Stimulated activated CD4-positive, alpha-beta T cell treated with anti-CD3 and anti-CD28 coated beads, Interleukin-4, amount 100 ng/mL, for 48 hours (primary cell): ENCODE data around the gene ZNF527.
"Not testable (repeated sequence)": the region's sequence is repeated elsewhere in the genome, so short reads cannot be mapped to it uniquely, and the experiment has no call there.

Source experiments
- DNase-seq, 2 donors: peaks; one replicate each; pipeline ENCODE4 v3.0.0-alpha.2; 2020; ENCODE audit warnings: low read depth in 2 of 2

ZNF527 gene

GRCh38 chr19:37370880-37371661 lies at the start of gene ZNF527:
TSS of gene ZNF527 (plus strand) at chr19:37371099. CDS start at chr19:37374199, 3,100 bp downstream.
- peak; percentile 91 to 92 for DNase-seq

- no peak for DNase-seq
Measured at GRCh38 chr19:37329686-37330085, 41.2 kb upstream of the ZNF527 start.

GRCh38 chr19:37332839-37333238 lies 38.1 kb upstream of the ZNF527 start:
- DNase-seq = no peak

GRCh38 chr19:37333457-37333856 lies 37.4 kb upstream of the ZNF527 start:
- no peak for DNase-seq

DNA sequence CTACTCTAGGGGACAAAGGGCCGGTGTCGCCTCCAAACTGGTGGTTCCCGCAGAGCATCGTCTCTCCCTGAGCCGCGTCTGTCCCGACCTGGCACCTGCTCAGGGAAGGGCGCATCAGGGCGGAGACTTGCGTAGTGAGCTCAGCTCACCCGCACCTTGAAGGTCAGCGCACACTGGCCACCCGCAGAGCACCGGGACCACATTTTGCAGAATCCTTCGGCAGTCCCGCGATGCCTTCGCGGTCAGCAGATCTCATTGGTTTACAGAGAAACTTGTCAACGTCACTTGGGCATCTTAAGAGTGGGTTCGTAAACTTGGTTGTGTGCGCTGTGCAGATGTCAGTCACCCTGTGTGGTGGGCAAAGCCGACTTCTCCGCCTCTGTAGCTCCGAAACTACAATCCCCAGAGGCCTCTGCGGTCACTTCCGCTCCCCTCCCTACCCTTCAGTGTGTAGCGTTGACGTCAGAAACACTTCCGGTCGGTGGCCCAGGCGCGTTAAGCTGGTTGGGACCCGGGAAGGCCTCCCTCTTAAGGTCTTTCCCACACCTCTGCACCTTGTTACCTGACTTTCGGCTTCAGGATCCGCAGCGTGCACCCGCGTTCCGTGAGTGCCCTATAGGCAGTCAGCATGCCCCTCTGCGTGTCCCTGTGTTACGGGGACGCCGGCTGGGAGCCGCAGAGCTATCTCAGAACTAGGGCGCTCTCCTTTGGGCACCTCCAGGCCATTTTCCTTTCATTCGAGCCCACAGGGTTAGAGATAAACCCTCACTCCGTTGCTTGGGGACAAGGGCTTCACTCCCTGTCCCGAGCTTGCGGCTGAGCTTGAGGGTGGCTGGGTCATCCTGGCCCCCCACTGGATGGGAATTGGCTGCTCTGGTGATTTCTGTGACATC lies 36.5 kb upstream of the ZNF527 start:
- peak; percentile 73 to 76 for DNase-seq

GRCh38 chr19:37342753-37343152 lies 28.1 kb upstream of the ZNF527 start:
- DNase-seq = no peak

GRCh38 chr19:37346091-37346490 lies 24.8 kb upstream of the ZNF527 start:
- no peak for DNase-seq

DNA sequence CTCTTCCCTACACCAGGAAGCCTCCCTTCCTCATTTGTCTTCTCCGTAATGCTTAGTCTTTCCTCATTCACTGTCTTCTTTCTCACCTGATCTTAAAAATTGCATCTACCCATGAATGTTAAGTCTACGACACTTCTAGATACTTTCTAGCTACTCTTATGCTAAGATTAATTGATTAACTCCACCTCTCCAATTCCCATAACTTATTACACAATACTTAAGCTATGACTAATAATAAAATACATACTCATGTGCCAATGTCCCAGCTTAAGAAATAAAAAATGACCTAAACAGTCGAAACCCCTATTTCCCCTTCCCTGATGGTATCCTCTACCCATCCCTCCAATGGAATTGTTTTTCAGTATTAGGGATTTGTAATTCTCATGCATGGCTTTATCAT lies 22.8 kb upstream of the ZNF527 start:
- DNase-seq = no peak

GRCh38 chr19:37353968-37354367 lies 16.9 kb upstream of the ZNF527 start:
- no peak for DNase-seq

- DNase-seq = no peak
Measured at GRCh38 chr19:37355901-37356300, 15.0 kb upstream of the ZNF527 start.

GRCh38 chr19:37361994-37362393 lies 8.9 kb upstream of the ZNF527 start:
- DNase-seq = no peak

GRCh38 chr19:37362733-37363132 lies 8.2 kb upstream of the ZNF527 start:
- no peak for DNase-seq

- not testable (repeated sequence) for DNase-seq
Measured at GRCh38 chr19:37370386-37370879, 466 bp upstream of the ZNF527 start.

- DNase-seq = no peak
Measured at GRCh38 chr19:37389234-37389633, 18.3 kb downstream of the ZNF527 start.

GRCh38 chr19:37391399-37391798 lies 20.5 kb downstream of the ZNF527 start:
- not testable (repeated sequence) for DNase-seq

DNA sequence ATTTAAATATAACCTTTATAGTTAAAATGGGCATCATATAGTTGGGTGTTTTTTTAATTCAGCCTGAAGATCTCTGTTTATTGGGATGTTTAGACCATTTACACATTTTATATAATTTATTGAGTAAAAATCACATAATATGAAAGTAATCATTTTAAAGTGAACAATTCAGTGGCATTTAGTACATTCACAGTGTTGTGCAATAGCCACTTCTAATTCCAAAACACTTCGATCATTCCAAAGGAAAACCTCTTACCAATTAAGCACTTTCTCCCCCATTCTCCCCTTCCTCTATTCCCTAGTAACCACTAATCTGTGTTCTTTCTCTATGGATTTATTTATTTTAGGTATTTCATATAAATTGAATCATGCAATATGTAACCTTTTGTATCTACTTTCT lies 30.2 kb downstream of the ZNF527 start:
- DNase-seq = no peak

- DNase-seq = no peak
Measured at GRCh38 chr19:37403403-37403802, 32.5 kb downstream of the ZNF527 start.

DNA sequence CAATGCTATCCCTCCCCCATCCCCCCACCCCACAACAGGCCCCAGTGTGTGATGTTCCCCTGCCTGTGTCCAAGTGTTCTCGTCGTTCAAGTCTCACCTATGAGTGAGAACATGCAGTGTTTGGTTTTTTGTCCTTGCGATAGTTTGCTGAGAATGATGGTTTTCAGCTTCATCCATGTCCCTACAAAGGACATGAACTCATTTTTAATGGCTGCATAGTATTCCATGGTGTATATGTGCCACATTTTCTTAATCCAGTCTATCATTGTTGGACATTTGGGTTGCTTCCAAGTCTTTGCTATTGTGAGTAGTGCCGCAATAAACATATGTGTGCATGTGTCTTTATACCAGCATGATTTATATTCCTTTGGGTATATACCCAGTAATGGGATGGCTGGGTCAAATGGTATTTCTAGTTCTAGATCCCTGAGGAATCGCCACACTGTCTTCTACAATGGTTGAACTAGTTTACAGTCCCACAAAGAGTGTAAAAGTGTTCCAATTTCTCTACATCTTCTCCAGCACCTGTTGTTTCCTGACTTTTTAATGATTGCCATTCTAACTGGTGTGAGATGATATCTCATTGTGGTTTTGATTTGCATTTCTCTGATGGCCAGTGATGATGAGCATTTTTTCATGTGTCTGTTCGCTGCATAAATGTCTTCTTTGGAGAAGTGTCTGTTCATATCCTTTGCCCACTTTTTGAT lies 35.4 kb downstream of the ZNF527 start:
- DNase-seq = not testable (repeated sequence)

DNA sequence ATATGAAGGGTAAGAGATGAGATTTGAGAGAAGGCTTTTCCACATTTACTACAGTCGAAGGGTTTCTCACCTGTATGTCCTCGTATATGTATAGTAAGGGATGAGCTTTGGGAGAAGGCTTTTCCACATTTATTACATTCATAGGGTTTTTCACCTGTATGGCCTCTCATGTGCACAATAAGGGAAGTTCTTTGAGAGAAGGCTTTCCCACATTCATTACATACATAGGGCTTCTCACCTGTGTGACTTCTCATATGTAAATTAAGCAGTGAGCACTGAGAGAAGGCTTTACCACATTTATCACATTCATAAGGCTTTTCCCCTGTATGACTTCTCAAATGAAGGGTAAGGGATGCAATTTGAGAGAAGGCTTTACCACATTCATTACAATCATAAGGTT lies 41.8 kb downstream of the ZNF527 start:
- DNase-seq = no peak

GRCh38 chr19:37413313-37414084 lies 42.6 kb downstream of the ZNF527 start:
- DNase-seq = no peak
